ENCODE measurements around the gene XXYLT1. TPM values are rescaled to one million over a fixed set of nuclear protein-coding genes. Genes with fewer than 3 reads are reported as not detected.
A peak's percentile ranks its signal among the peaks of the same experiment; 100 is the strongest.

The XXYLT1 gene
- total and polyA plus RNA-seq, 2 of the 8 experiments (the other 6 are each of a cell fraction or from before 2014, with no cell fraction given), result 18.9 to 23.8 TPM

DNA sequence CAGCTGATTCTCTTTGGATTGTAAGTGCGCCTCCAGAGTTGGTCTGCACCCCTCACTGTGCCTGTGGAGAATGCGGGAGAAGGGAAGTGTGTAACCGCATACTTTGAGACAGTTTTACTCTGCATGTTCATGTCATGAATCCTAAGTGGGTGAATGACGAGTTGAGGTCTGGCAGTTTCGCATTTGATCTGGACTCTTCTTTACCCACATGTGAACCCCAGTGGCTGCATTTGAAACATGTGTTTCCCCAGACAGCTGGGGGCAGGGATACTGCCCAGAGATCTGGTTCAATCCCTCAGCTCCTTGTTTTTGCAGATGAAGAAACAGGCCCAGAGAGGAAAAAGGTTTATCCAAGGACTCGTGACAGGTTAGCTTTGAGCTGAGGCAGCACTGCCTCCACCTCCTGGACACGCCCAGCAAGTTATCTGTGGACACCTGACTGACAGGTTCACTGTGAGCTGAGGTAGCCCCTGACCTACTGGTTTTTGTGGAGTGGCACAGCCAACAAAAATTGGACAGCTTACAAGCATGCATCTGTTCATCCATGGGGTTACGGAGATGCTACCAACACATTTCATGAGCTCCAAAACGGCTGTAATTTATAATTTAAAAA, 207.3 kb downstream of the XXYLT1 start:
- Histone ChIP-seq H3K23ac (ENCODE audit: insufficient read length) (no peak overlapping the region), H2BK5ac (ENCODE audit: low read depth, low read length) (no peak overlapping the region), H3K79me1 (ENCODE audit: low read depth, low read length) (no peaks in the 10 kb centered on the region), H3K79me2 (ENCODE audit: control insufficient read depth in 1 of 2, insufficient read depth in 2 of 2, low read length in 2 of 2) (no peaks in the 10 kb centered on the region), H2BK20ac (ENCODE audit: low read length) (no peak overlapping the region), H3K56ac (replicated peaks; ENCODE audit: insufficient read length, low read depth, low read length) (no peak overlapping the region), H3K4me3 (ENCODE audit: extremely low read depth in 1 of 4, insufficient read depth in 2 of 4, low read depth in 3 of 4, low read length in 4 of 4) (no peak overlapping the region), H3K4me2 (ENCODE audit: insufficient read depth in 1 of 2, low read depth in 2 of 2, low read length in 2 of 2) (no peak overlapping the region), H4K20me1 (replicated peaks in 1 of 2; ENCODE audit: control insufficient read depth in 1 of 2, insufficient read depth in 2 of 2, low read length in 2 of 2) (peaks cover 0 to 2% of the 10 kb centered on the region in 2 experiments), H3K27ac (ENCODE audit: low read depth, low read length) (no peak overlapping the region), H3K36me3 (ENCODE audit: control insufficient read depth in 2 of 4, insufficient read depth in 4 of 4, low read length in 3 of 4) (peaks cover 0 to 12% (median 0%) of the 10 kb centered on the region in 4 experiments; a peak in 2 of 8 replicates), H4K91ac (replicated peaks; ENCODE audit: insufficient read length, low read length) (no peak overlapping the region), H3K9me3 (ENCODE audit: insufficient read depth in 2 of 2, low read depth in 1 of 2, low read length in 1 of 2) (peaks cover 0 to 11% of the 10 kb centered on the region in 2 experiments; a peak in 1 of 4 replicates), H3K23me2 (ENCODE audit: low read depth, low read length) (no peaks in the 10 kb centered on the region), H3K4me1 (replicated peaks in 1 of 4; ENCODE audit: control insufficient read depth in 3 of 4, insufficient read depth in 4 of 4, low read length in 3 of 4) (peaks cover 0 to 5% (median 0%) of the 10 kb centered on the region in 4 experiments; a peak in 2 of 7 replicates), H2BK12ac (ENCODE audit: low read depth, low read length) (no peak overlapping the region), H3K4ac (replicated peaks; ENCODE audit: insufficient read length, low read depth, low read length) (no peak overlapping the region), H2AFZ (ENCODE audit: low read length) (no peak overlapping the region), H2BK120ac (replicated peaks; ENCODE audit: low read depth, low read length) (no peak overlapping the region), H3K9ac (replicated peaks in 1 of 4; ENCODE audit: extremely low read depth in 1 of 4, low read depth in 3 of 4, low read length in 3 of 4) (no peak overlapping the region), H3K14ac (ENCODE audit: insufficient read length) (no peak overlapping the region), H2AK5ac (ENCODE audit: low read depth, low read length) (no peak overlapping the region), H4K8ac (ENCODE audit: extremely low read depth, insufficient read depth, low read length) (no peak overlapping the region), H3K27me3 (replicated peaks in 1 of 4; ENCODE audit: control insufficient read depth in 3 of 4, extremely low read depth in 1 of 4, insufficient read depth in 3 of 4, low read length in 3 of 4) (no peaks in the 10 kb centered on the region), H4K5ac (ENCODE audit: insufficient read length, low read depth, low read length) (no peak overlapping the region), H2BK15ac (ENCODE audit: low read length) (no peak overlapping the region), H3K18ac (ENCODE audit: extremely low read depth, low read length) (no peak overlapping the region)
- CTCF ChIA-PET (ENCODE audit: partially characterized antibody), result interaction anchor here (0.6 to 5.0 kb wide), 18 partner anchors 9 to 391 kb away, joined by 3 to 23 read pairs (median 4); partner anchors contain the start of gene LSG1
- WGBS, 2 experiments (ENCODE audit: extremely low coverage in 1 of 2, insufficient coverage in 1 of 2, insufficient read length in 1 of 2, insufficient replicate concordance in 2 of 2, low coverage in 1 of 2, low lambda C conversion rate in 2 of 2, missing lambda C conversion rate in 1 of 2), result 90% methylated on average over 9 of the region's 9 CpGs; no CpG with 5 or more reads in 1 of the 2 experiments
- TF ChIP-seq CTCF (IDR thresholded peaks at IDR 0.05; ENCODE audit: control extremely low read depth in 1 of 3, insufficient read depth in 1 of 3, low read depth in 1 of 3, low read length in 3 of 3), result peak in 1 of 3 experiments; percentile 1; a peak in 1 of 4 replicates
- TF ChIP-seq KDM1A (IDR thresholded peaks at IDR 0.05; ENCODE audit: borderline replicate concordance, low read length), result no peak
- no peak for TF ChIP-seq BACH1 (IDR thresholded peaks at IDR 0.05; ENCODE audit: low read length)
- POLR2A ChIA-PET (ENCODE audit: partially characterized antibody), result interaction anchor here (0.7 to 1.5 kb wide), 2 partner anchors 14 to 16 kb away, joined by 4 to 5 read pairs; no protein-coding TSS in a partner anchor
- no peak for DNase-seq (ENCODE audit: low read depth in 1 of 2, low spot score in 2 of 2)
- FAIRE-seq, result no peak
